ENCODE results near the gene VPS37B.
"Not testable (repeated sequence)": the region's sequence is repeated elsewhere in the genome, so short reads cannot be mapped to it uniquely, and the experiment has no call there.

DNA sequence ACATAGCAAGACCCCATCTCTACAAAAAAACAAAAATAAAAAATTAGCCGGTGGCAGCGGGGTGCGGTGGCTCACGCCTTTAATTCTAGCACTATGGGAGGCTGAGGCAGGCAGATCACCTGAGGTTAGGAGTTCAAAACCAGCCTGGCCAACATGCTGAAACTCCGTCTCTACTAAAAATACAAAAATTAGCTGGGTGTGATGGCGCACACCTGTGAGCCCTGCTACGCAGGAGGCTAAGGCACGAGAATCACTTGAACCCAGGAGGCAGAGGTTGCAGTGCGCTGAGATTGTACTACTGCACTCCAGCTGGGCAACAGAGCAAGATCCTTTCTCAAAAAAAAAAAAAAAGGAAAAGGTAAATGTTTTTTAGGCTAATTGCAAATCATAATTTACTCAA lies 3.2 kb downstream of the VPS37B start:
- TF ChIP-seq SP2 (IDR thresholded peaks at IDR 0.05; ENCODE audit: low read length); POU5F1 (IDR thresholded peaks at IDR 0.05; ENCODE audit: low read depth, low read length); KDM1A (IDR thresholded peaks at IDR 0.05; ENCODE audit: borderline replicate concordance, low read length); CBX8 (IDR thresholded peaks at IDR 0.05; ENCODE audit: borderline replicate concordance, low read depth, low read length); POLR2A (IDR thresholded peaks at IDR 0.05; ENCODE audit: control extremely low read depth in 1 of 2, low read depth in 2 of 2, low read length in 2 of 2): not testable (repeated sequence)
- TF ChIP-seq, protein P1, sequence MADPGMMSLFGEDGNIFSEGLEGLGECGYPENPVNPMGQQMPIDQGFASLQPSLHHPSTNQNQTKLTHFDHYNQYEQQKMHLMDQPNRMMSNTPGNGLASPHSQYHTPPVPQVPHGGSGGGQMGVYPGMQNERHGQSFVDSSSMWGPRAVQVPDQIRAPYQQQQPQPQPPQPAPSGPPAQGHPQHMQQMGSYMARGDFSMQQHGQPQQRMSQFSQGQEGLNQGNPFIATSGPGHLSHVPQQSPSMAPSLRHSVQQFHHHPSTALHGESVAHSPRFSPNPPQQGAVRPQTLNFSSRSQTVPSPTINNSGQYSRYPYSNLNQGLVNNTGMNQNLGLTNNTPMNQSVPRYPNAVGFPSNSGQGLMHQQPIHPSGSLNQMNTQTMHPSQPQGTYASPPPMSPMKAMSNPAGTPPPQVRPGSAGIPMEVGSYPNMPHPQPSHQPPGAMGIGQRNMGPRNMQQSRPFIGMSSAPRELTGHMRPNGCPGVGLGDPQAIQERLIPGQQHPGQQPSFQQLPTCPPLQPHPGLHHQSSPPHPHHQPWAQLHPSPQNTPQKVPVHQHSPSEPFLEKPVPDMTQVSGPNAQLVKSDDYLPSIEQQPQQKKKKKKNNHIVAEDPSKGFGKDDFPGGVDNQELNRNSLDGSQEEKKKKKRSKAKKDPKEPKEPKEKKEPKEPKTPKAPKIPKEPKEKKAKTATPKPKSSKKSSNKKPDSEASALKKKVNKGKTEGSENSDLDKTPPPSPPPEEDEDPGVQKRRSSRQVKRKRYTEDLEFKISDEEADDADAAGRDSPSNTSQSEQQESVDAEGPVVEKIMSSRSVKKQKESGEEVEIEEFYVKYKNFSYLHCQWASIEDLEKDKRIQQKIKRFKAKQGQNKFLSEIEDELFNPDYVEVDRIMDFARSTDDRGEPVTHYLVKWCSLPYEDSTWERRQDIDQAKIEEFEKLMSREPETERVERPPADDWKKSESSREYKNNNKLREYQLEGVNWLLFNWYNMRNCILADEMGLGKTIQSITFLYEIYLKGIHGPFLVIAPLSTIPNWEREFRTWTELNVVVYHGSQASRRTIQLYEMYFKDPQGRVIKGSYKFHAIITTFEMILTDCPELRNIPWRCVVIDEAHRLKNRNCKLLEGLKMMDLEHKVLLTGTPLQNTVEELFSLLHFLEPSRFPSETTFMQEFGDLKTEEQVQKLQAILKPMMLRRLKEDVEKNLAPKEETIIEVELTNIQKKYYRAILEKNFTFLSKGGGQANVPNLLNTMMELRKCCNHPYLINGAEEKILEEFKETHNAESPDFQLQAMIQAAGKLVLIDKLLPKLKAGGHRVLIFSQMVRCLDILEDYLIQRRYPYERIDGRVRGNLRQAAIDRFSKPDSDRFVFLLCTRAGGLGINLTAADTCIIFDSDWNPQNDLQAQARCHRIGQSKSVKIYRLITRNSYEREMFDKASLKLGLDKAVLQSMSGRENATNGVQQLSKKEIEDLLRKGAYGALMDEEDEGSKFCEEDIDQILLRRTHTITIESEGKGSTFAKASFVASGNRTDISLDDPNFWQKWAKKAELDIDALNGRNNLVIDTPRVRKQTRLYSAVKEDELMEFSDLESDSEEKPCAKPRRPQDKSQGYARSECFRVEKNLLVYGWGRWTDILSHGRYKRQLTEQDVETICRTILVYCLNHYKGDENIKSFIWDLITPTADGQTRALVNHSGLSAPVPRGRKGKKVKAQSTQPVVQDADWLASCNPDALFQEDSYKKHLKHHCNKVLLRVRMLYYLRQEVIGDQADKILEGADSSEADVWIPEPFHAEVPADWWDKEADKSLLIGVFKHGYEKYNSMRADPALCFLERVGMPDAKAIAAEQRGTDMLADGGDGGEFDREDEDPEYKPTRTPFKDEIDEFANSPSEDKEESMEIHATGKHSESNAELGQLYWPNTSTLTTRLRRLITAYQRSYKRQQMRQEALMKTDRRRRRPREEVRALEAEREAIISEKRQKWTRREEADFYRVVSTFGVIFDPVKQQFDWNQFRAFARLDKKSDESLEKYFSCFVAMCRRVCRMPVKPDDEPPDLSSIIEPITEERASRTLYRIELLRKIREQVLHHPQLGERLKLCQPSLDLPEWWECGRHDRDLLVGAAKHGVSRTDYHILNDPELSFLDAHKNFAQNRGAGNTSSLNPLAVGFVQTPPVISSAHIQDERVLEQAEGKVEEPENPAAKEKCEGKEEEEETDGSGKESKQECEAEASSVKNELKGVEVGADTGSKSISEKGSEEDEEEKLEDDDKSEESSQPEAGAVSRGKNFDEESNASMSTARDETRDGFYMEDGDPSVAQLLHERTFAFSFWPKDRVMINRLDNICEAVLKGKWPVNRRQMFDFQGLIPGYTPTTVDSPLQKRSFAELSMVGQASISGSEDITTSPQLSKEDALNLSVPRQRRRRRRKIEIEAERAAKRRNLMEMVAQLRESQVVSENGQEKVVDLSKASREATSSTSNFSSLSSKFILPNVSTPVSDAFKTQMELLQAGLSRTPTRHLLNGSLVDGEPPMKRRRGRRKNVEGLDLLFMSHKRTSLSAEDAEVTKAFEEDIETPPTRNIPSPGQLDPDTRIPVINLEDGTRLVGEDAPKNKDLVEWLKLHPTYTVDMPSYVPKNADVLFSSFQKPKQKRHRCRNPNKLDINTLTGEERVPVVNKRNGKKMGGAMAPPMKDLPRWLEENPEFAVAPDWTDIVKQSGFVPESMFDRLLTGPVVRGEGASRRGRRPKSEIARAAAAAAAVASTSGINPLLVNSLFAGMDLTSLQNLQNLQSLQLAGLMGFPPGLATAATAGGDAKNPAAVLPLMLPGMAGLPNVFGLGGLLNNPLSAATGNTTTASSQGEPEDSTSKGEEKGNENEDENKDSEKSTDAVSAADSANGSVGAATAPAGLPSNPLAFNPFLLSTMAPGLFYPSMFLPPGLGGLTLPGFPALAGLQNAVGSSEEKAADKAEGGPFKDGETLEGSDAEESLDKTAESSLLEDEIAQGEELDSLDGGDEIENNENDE (IDR thresholded peaks at IDR 0.05; ENCODE audit: insufficient replicate concordance, low read length), result not testable (repeated sequence)
- TF ChIP-seq, protein P2, sequence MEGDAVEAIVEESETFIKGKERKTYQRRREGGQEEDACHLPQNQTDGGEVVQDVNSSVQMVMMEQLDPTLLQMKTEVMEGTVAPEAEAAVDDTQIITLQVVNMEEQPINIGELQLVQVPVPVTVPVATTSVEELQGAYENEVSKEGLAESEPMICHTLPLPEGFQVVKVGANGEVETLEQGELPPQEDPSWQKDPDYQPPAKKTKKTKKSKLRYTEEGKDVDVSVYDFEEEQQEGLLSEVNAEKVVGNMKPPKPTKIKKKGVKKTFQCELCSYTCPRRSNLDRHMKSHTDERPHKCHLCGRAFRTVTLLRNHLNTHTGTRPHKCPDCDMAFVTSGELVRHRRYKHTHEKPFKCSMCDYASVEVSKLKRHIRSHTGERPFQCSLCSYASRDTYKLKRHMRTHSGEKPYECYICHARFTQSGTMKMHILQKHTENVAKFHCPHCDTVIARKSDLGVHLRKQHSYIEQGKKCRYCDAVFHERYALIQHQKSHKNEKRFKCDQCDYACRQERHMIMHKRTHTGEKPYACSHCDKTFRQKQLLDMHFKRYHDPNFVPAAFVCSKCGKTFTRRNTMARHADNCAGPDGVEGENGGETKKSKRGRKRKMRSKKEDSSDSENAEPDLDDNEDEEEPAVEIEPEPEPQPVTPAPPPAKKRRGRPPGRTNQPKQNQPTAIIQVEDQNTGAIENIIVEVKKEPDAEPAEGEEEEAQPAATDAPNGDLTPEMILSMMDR (IDR thresholded peaks at IDR 0.05; ENCODE audit: control extremely low read depth in 1 of 3, insufficient read depth in 1 of 3, low read depth in 1 of 3, low read length in 3 of 3), result not testable (repeated sequence)

Data from H1 (cell line).